ENCODE measurements around the gene PTPRN2. TPM values are rescaled to one million over a fixed set of nuclear protein-coding genes. Genes with fewer than 3 reads are reported as not detected.

Gene PTPRN2
- total RNA-seq, 1 experiment from 2014 or later, result 0.11 TPM

GRCh38 chr7:157611341-157611740 lies 976.3 kb downstream of the PTPRN2 start:
- BruUV-seq (replicated peaks), result no TSS peak
- TF ChIP-seq CTCF (conservative IDR thresholded peaks at IDR 0.05; ENCODE audit: low read depth, low read length) (no peak), EZH2 (IDR thresholded peaks at IDR 0.05; ENCODE audit: borderline replicate concordance, low read depth, low read length, poor library complexity, severe bottlenecking) (no peak)
- Histone ChIP-seq H3K9me3 (ENCODE audit: low read depth, low read length, poor library complexity, severe bottlenecking) (no peaks in the 10 kb centered on the region), H3K36me3 (ENCODE audit: insufficient read depth, low read length, poor library complexity, severe bottlenecking) (no peaks in the 10 kb centered on the region), H3K27me3 (replicated peaks; ENCODE audit: insufficient read depth, low read depth, low read length, poor library complexity) (peaks cover 25% of the 10 kb centered on the region), H3K27ac (ENCODE audit: low read depth, low read length, poor library complexity, severe bottlenecking) (no peak overlapping the region), H3K4me1 (ENCODE audit: insufficient read depth, low read length, poor library complexity, severe bottlenecking) (peaks cover 5% of the 10 kb centered on the region), H3K4me3 (ENCODE audit: low read depth, low read length, poor library complexity, severe bottlenecking) (no peak overlapping the region)
- CTCF ChIA-PET, result no interaction called here
- intact Hi-C loops (cut with micrococcal nuclease; ENCODE audit: unreplicated experiment), result no loop called here
- DNase-seq (ENCODE audit: low spot score), result no peak
- POLR2A ChIA-PET (ENCODE audit: low non-redundant PET), result no interaction called here

GRCh38 chr7:157610671-157611295 lies 976.8 kb downstream of the PTPRN2 start:
- TF ChIP-seq CTCF (conservative IDR thresholded peaks at IDR 0.05; ENCODE audit: low read depth, low read length) (no peak), EZH2 (IDR thresholded peaks at IDR 0.05; ENCODE audit: borderline replicate concordance, low read depth, low read length, poor library complexity, severe bottlenecking) (no peak)
- H3K9me3 ChIP-seq (ENCODE audit: low read depth, low read length, poor library complexity, severe bottlenecking), result no peaks in the 10 kb centered on the region
- ChIA-PET POLR2A (ENCODE audit: low non-redundant PET) (no interaction called here), CTCF (no interaction called here)
- BruUV-seq (replicated peaks), result no TSS peak
- intact Hi-C loops (cut with micrococcal nuclease; ENCODE audit: unreplicated experiment), result no loop called here
- peaks cover 5% of the 10 kb centered on the region for H3K4me1 ChIP-seq (ENCODE audit: insufficient read depth, low read length, poor library complexity, severe bottlenecking)
- H3K4me3 ChIP-seq (ENCODE audit: low read depth, low read length, poor library complexity, severe bottlenecking), result no peak overlapping the region
- H3K36me3 ChIP-seq (ENCODE audit: insufficient read depth, low read length, poor library complexity, severe bottlenecking), result no peaks in the 10 kb centered on the region
- peaks cover 20% of the 10 kb centered on the region for H3K27me3 ChIP-seq (replicated peaks; ENCODE audit: insufficient read depth, low read depth, low read length, poor library complexity)
- H3K27ac ChIP-seq (ENCODE audit: low read depth, low read length, poor library complexity, severe bottlenecking), result no peak overlapping the region
- DNase-seq (ENCODE audit: low spot score), result no peak

- Histone ChIP-seq H3K9me3 (ENCODE audit: low read depth, low read length, poor library complexity, severe bottlenecking) (no peaks in the 10 kb centered on the region), H3K27ac (ENCODE audit: low read depth, low read length, poor library complexity, severe bottlenecking) (no peak overlapping the region), H3K4me1 (ENCODE audit: insufficient read depth, low read length, poor library complexity, severe bottlenecking) (peaks cover 5% of the 10 kb centered on the region), H3K4me3 (ENCODE audit: low read depth, low read length, poor library complexity, severe bottlenecking) (no peak overlapping the region), H3K27me3 (replicated peaks; ENCODE audit: insufficient read depth, low read depth, low read length, poor library complexity) (peaks cover 20% of the 10 kb centered on the region), H3K36me3 (ENCODE audit: insufficient read depth, low read length, poor library complexity, severe bottlenecking) (no peaks in the 10 kb centered on the region)
- POLR2A ChIA-PET (ENCODE audit: low non-redundant PET), result no interaction called here
- intact Hi-C loops (cut with micrococcal nuclease; ENCODE audit: unreplicated experiment), result no loop called here
- TF ChIP-seq EZH2 (IDR thresholded peaks at IDR 0.05; ENCODE audit: borderline replicate concordance, low read depth, low read length, poor library complexity, severe bottlenecking), result no peak
- TF ChIP-seq CTCF (conservative IDR thresholded peaks at IDR 0.05; ENCODE audit: low read depth, low read length), result no peak
- DNase-seq (ENCODE audit: low spot score), result no peak
- CTCF ChIA-PET, result no interaction called here
- no TSS peak for BruUV-seq (replicated peaks)
Measured at GRCh38 chr7:157609932-157610640, 977.5 kb downstream of the PTPRN2 start.

All from A673 (cell line).